A673 (cell line): ENCODE data around the gene FAM13C.

Experiments
- EZH2 ChIP-seq: fragments of 200-600 bp; sonication (generic); IDR thresholded peaks from 2 replicates; pipeline ENCODE4 v1.6.1; 2017; ENCODE audit warnings: borderline replicate concordance, low read depth, mild to moderate bottlenecking, mixed read lengths, antibody characterized with exemption, low read length; ENCODE audit not compliant: poor library complexity, severe bottlenecking
- TF ChIP-seq, protein P1 (sequence below): fragments of 300-800, 200-600 bp; sonication (generic); conservative IDR thresholded peaks from 2 replicates; pipeline ENCODE4 v1.5.1; 2017; ENCODE audit warnings: low read depth, mild to moderate bottlenecking, antibody characterized with exemption, low read length, moderate library complexity, mixed read lengths

DNA sequence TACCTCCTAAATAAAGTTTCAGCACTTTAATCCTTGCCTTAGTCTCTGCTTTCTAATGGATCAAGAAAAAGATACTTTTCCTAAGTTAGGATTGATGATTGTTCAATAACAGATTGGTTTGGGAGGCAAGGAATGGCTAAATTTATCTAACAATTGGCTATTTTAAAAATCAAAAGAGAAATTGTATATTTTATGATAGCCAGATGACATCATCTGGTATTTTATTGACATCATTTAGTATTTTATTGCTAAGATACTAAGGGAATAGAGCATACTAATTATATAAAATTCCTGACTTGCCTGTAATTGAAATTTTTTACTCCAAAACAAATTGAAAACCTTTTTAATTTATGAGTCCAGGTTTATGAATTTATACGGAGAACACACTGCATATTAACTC, 19.3 kb upstream of the FAM13C start:
- TF ChIP-seq, protein P1, sequence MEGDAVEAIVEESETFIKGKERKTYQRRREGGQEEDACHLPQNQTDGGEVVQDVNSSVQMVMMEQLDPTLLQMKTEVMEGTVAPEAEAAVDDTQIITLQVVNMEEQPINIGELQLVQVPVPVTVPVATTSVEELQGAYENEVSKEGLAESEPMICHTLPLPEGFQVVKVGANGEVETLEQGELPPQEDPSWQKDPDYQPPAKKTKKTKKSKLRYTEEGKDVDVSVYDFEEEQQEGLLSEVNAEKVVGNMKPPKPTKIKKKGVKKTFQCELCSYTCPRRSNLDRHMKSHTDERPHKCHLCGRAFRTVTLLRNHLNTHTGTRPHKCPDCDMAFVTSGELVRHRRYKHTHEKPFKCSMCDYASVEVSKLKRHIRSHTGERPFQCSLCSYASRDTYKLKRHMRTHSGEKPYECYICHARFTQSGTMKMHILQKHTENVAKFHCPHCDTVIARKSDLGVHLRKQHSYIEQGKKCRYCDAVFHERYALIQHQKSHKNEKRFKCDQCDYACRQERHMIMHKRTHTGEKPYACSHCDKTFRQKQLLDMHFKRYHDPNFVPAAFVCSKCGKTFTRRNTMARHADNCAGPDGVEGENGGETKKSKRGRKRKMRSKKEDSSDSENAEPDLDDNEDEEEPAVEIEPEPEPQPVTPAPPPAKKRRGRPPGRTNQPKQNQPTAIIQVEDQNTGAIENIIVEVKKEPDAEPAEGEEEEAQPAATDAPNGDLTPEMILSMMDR = no peak
- TF ChIP-seq EZH2 = no peak
